ENCODE measurements around the gene ARHGAP8.
"Not testable (repeated sequence)": the region's sequence is repeated elsewhere in the genome, so short reads cannot be mapped to it uniquely, and the experiment has no call there.

The ARHGAP8 gene

DNA sequence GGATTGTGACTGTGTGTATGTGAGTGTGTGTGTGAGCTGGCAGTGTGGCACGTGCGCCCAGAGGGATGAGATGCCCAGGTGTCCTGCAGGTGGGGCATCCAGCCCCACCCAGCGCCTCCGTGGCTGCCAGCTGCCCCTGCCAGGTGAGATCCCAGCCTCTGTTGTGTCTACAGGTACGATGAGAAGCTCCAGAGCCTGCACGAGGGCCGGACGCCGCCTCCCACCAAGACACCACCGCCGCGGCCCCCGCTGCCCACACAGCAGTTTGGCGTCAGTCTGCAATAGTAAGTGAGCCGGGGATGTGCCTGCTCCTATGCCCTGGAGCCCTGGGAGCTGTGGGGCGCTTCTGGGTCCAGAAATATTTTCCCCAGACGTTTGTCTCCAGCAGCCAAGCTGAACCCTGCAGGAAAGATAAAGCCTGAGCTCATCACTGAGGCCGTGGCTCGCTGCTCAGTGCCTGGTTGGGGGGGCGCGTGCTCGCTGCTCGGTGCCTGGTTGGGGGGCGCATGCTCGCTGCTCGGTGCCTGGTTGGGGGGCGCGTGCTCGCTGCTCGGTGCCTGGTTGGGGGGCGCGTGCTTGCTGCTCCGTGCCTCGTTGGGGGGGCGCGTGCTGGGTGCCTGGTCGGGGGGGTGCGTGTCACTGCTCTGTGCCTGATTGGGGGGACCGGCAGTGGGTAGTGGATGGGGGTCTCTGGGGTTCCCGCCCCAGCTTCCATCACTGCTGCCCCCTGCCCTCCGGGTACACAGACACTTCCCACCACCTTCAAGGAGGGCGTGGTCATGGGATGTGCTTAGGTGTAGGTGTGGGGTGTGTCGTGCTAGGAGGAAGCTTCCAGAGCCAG lies 73.2 kb downstream of the ARHGAP8 start:
- no peak for DNase-seq (ENCODE audit: low read depth in 3 of 3)

GRCh38 chr22:44827666-44828190 lies 75.4 kb downstream of the ARHGAP8 start:
- no peak for DNase-seq (ENCODE audit: low read depth in 3 of 3)

DNA sequence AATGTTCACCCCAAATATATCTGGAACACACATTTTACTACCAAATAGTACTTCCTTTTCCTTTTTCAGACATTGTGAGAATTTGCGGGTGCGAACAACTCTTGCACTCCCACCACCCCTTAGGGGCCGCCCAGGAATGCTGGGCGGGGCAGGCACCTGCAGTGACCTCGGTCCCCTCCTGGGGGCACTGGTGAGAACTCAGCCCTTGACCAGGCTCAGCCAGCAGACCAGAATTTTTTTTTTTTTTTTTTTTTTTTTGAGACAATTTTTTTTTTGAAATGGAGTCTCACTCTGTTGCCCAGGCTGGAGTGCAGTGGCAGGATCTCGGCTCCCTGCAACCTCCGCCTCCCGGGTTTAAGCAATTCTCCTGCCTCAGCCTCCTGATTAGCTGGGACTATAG lies 75.8 kb downstream of the ARHGAP8 start:
- no peak for DNase-seq (ENCODE audit: low read depth in 3 of 3)

DNA sequence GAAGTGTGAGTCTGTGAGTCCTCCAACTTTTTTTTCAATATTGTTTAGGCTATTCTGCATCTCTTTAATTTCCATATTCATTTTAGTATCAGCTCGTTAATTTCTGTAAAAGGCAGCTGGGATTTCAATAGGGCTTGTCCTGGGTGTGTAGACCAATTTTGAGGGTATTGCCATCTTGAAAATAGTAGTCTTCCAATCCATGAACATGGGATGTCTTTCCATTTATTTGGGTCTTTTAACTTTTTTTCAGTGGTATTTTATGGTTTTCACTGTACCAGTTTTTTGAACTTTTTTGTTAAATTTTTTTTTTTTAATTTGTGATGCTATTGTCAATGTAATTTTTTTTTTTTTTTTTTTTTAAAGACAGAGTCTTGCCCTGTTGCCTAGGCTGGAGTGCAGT lies 79.5 kb downstream of the ARHGAP8 start:
- no peak for DNase-seq (ENCODE audit: low read depth in 3 of 3)

- DNase-seq (ENCODE audit: low read depth in 3 of 3): no peak
These were observed 81.7 kb downstream of the ARHGAP8 start for GRCh38 chr22:44834065-44834464.

- no peak for DNase-seq (ENCODE audit: low read depth in 3 of 3)
These were observed 85.1 kb downstream of the ARHGAP8 start for GRCh38 chr22:44837481-44837880.

- DNase-seq (ENCODE audit: low read depth in 3 of 3): no peak
These were observed 86.1 kb downstream of the ARHGAP8 start for GRCh38 chr22:44838316-44839016.

DNA sequence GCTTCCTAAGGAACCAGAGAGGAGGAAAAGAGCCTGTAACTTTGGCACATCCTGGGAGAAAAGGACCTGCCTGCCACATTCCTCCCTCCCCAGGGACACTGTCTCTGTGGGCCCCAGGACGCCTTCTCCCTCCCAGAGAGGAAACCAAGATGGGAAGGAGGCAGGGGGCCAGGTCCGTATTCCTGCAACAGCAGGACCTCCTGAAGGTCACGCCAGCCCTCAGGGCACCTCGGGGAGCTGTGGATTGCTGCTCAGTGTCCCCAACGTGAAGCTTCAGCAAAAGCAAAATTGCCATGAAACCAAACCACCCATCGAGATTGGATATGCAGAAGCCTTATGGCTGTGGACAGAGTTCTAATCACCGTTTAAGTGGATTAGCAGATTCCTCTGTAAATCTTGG lies 86.7 kb downstream of the ARHGAP8 start:
- no peak for DNase-seq (ENCODE audit: low read depth in 3 of 3)

GRCh38 chr22:44839721-44840120 lies 87.3 kb downstream of the ARHGAP8 start:
- DNase-seq (ENCODE audit: low read depth in 3 of 3): no peak

GRCh38 chr22:44840611-44841322 lies 88.4 kb downstream of the ARHGAP8 start:
- DNase-seq (ENCODE audit: low read depth in 3 of 3): no peak

- DNase-seq (ENCODE audit: low read depth in 3 of 3): no peak
These were observed 90.0 kb downstream of the ARHGAP8 start for GRCh38 chr22:44842417-44842816.

GRCh38 chr22:44845191-44845590 lies 92.8 kb downstream of the ARHGAP8 start:
- no peak for DNase-seq (ENCODE audit: low read depth in 3 of 3)

DNA sequence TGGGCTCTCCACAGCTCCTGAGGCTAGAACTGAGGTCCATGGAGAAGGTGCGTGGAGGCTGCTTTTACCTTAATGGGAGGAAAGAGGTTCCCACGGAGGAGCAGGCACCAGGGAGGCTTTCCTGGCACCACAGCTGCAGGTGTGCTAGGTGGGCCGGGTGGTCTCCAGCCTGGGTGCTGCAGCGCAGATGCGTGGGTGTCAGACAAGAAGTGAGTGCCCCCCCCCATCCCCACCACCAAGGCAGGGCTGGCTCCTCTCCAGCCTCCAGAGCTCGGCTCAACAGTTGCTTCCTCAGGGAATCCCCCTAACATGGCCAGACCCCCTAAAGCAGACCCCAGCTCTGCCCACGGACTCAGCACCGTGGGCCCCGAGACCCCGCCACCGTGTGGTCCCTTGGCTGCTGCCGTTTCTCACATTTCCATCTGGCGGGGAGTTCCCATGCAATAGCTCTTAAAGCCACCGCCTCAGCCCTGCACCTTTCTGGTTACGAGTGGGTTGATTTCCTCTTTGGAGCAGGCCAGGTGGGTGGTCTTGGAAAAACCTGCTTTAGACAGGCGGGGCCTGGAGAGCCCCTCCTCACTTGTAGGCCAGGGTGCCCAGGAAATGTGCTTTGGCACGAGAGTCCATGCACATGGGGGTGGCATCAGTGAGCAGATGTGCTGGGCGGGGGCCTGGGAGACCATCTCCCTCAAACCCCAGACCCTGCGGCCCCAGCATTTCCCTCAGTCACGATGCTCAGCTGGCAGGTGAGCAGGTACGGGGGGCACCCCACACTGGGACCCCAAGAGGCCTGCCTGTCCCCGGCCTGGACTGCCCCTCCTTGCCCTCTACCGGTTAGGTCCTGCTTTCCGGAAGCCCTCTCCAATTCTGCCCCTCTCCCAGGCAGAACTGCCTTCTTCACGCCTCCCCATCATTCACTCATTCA lies 93.7 kb downstream of the ARHGAP8 start:
- no peak for DNase-seq (ENCODE audit: low read depth in 3 of 3)

DNA sequence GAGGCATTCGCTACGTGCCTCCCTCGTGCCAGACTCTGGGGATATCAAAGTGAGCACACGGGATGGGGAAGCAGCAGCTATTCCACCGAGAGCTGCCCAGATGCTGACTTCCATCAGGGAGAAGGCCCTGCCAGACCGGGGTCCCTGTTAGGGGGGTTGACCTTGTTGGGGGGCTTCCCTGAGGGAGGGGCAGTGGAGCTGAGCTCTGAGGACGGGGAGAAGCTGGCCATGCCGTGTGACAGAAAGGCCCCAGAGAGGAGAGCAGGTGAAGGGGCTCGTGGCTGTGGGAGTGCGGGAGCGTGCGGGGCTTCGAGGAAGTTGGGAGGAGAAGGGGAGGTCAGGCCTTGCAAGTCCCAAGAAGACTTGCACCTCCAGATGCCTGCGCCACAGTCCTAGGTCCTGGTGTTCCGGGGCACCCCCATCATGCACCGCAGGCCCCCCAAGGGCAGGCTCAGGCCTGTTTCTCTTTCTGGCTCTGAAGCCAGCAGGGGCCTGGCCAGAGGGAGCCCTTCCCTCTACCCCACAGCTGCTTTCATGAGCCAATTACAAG lies 94.4 kb downstream of the ARHGAP8 start:
- DNase-seq (ENCODE audit: low read depth in 3 of 3): no peak

DNA sequence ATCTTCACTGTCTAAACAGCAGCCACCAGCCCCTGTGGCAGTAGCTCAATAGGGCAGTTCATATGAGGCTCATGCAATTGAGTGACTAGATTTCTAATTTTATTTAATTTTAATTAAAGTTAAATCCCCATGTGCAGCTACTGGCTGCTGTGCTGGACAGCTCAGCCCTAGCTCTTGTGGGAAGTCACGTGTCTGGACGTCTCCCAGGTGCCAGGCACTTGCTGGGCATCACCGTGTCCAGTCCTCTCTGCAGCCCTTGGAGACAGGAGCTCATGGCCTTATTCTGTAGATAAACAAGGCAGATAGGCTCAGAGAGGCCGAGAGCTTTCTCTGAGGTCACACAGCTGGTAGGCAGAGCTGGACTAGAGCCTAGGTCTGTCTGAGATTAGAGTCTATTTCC lies 95.0 kb downstream of the ARHGAP8 start:
- no peak for DNase-seq (ENCODE audit: low read depth in 3 of 3)

DNA sequence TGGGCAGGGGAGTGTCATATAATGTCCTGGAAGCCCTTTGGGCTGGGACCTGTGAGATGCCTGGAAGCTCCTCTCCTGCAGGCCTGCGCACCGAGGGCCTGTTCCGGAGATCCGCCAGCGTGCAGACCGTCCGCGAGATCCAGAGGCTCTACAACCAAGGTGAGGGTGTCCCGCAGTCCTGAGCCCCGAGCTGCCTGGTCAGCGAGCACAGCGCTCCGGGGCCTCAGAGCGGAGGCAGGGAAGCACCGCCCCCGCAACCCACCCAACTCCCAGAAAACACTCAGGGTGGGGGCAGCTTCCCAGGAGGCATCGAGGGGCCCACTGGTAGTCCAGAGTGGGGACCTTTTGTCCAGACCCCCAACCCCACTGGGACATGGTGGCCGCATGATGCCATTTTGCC lies 95.5 kb downstream of the ARHGAP8 start:
- DNase-seq (ENCODE audit: low read depth in 3 of 3): no peak

GRCh38 chr22:44848296-44848741 lies 95.9 kb downstream of the ARHGAP8 start:
- no peak for DNase-seq (ENCODE audit: low read depth in 3 of 3)

DNA sequence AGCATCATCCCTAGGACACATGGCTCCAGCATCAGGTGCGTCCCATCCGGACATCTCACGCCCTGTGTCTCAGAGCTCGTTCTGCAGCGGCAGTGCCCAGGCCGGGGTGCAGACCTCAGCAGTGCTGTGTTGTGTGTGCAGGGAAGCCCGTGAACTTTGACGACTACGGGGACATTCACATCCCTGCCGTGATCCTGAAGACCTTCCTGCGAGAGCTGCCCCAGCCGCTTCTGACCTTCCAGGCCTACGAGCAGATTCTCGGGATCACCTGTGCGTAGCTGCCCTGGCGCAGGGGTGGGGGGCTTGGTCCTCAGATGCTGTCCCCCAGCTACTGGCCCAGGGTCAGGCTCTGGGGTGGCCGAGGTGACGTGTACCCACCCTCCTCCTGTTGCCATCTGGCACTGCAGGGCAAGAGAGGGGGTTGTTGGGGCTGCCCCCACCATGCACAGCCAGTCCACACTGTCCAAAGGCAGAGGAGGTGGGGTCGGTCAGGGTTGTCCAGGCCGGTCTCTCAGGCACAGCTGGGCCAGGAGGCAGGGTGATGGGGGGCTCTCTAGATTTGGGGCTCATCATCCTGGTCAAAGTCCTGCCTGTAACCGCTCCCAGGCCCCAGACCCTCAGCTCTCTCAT lies 96.5 kb downstream of the ARHGAP8 start:
- DNase-seq (ENCODE audit: low read depth in 3 of 3): no peak

GRCh38 chr22:44850946-44851345 lies 98.6 kb downstream of the ARHGAP8 start:
- DNase-seq (ENCODE audit: low read depth in 3 of 3): no peak

DNA sequence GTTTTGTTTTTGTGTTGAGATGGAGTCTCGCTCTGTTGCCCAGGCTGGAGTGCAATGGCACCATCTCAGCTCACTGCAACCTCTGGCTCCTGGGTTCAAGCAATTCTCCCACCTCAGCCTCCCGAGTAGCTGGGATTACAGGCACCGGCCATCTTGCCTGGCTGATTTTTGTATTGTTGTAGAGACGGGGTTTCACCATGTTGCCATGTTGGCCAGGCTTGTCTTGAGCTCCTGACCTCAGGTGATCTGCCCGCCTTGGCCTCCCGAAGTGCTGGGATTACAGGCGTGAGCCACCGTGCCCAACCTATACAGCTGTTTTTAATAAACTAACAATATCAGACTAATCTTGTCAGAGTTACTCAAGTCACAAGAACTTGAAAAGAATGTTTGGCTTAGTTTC lies 102.3 kb downstream of the ARHGAP8 start:
- DNase-seq (ENCODE audit: low read depth in 3 of 3): not testable (repeated sequence)
